Breast epithelium (tissue), 3 donors: ENCODE results near the gene PKD1L1.

Experiments
- POLR2A ChIP-seq: fragments of 450-650 bp; IDR thresholded peaks from one replicate; pipeline ENCODE4 v1.6.1; 2016; ENCODE audit warnings: antibody characterized with exemption, mild to moderate bottlenecking, moderate library complexity
- POLR2AphosphoS5 ChIP-seq, 3 donors: sonication (generic); formaldehyde crosslinking; IDR thresholded peaks; one replicate each; pipeline ENCODE4 v1.6.1; 2017; ENCODE audit warnings: antibody characterized with exemption in 3 of 3

GRCh38 chr7:47881256-47881655, 67.0 kb downstream of the PKD1L1 start:
- TF ChIP-seq POLR2A (no peak), POLR2AphosphoS5 (IDR thresholded peaks at IDR 0.05) (no peak)
